ENCODE results near the gene APOO. TPM values are rescaled to one million over a fixed set of nuclear protein-coding genes. Genes with fewer than 3 reads are reported as not detected.

APOO gene
- total RNA-seq: 11.1 and 12.4 TPM in 2 replicates

DNA sequence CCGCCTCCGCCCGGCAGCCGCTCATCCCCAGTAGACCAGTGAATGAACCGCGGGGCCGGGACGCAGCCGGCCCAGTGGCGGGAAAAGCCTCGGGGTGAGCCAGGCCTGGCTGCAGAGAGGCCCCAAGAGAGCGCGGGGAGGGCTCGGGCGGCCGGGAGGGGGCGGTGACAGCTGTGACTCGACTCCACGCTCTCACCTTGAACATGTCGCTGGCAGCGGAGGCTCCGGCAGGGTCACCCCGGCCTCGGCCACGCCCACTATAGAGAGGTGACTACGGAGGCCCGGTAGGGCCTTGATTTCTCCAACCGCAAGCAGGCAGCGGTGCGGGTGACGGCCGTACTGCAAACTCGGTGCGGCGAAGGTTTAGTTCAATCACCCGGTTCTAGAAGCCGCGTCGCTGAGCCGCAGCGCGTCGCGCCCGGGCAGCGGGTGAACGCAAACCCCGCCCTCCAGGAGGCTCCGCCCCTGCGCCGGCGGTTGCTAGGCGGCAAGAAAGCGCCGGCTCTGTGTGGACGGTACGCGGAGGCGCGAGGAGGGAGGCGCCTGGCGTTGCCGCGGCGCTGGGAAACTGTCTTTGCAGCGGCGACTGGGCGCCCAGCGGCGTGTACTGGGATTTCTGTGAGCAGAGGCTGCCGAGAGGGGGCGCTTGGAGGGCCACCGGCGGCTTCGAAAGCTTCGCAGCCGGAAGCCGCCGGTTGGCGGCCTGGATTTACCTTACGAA lies at the start of gene APOO, which contains the start of gene CXorf58:
TSS of gene APOO (minus strand) at position 441 of the 721 bp plus-strand sequence. CDS start at position 205, 236 bp downstream.
TSS of gene CXorf58 (plus strand) at position 509 of the 721 bp plus-strand sequence. CDS start 2,297 bp downstream, outside the sequence.

Other genes starting within 250 kb of the APOO start
- 148 and 208 TPM in 2 replicates for gene PRDX4, start 240.4 kb downstream of the APOO start, total RNA-seq
- gene ACOT9, start 164.7 kb downstream of the APOO start, total RNA-seq: 71.5 and 79.5 TPM in 2 replicates
- gene SAT1, start 124.8 kb downstream of the APOO start, total RNA-seq: 247 and 284 TPM in 2 replicates
- not detected in 2 replicates for gene CXorf58, start 68 bp upstream of the APOO start, total RNA-seq
- 8.9 and 11.0 TPM in 2 replicates for gene KLHL15, start 119.2 kb upstream of the APOO start, total RNA-seq
- gene EIF2S3, start 147.0 kb upstream of the APOO start, total RNA-seq: 348 and 389 TPM in 2 replicates
- gene ZFX, start 241.8 kb upstream of the APOO start, total RNA-seq: 78.6 and 91.0 TPM in 2 replicates